ENCODE data around the gene KATNB1.

GRCh38 chr16:57711993-57712392, 23.6 kb upstream of the KATNB1 start:
- TF ChIP-seq CTCF (IDR thresholded peaks at IDR 0.05; ENCODE audit: control extremely low read depth in 1 of 3, insufficient read depth in 1 of 3, low read depth in 1 of 3, low read length in 3 of 3) (no peak), ZNF274 (IDR thresholded peaks at IDR 0.05; ENCODE audit: borderline replicate concordance, extremely low read depth, low read length) (no peak), TAF1 (IDR thresholded peaks at IDR 0.05; ENCODE audit: low read depth, low read length) (no peak), ATF2 (IDR thresholded peaks at IDR 0.05; ENCODE audit: low read length) (no peak), POLR2A (IDR thresholded peaks at IDR 0.05; ENCODE audit: control extremely low read depth in 1 of 2, low read depth in 2 of 2, low read length in 2 of 2) (no peak), YY1 (IDR thresholded peaks at IDR 0.05; ENCODE audit: low read depth, low read length) (no peak), CREB1 (IDR thresholded peaks at IDR 0.05) (no peak), RXRA (IDR thresholded peaks at IDR 0.05; ENCODE audit: insufficient read depth, low read depth, low read length) (no peak)

Measured in H1 (cell line).